Measurements from ENCODE around the gene N4BP2L2.

The N4BP2L2 gene

DNA sequence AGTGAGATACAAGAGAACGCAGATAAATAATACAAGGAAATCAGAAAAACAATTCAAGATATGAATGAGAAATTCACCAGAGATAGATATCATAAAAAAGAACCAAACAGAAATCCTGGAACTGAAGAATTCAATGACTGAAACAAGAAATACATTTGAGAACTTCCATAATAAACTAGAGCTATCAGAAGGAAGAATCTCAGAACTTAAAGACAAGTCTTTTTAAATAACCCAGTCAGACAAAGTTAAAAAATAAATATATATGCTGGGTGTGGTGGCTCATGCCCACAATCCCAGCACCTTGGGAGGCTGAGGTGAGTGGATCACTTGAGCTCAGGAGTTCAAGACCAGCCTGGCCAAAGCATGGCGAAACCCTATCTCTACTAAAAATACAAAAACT, 82.0 kb downstream of the N4BP2L2 start:
- no peak for DNase-seq

DNA sequence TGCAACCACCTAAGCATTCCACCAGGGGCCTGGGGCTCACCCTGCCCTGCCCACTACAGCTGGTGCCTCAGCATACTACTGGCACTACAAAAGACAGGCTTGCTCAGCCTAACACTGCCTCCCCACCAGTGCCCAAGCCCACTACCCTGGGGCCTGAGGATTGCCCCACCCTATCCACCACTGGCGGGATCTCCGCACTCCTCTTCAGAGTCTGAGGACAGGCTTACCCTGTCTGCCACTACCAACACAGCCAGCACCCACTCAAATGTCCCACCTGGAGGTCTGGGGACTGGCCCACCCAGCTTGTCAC, 83.0 kb downstream of the N4BP2L2 start:
- no peak for DNase-seq

DNA sequence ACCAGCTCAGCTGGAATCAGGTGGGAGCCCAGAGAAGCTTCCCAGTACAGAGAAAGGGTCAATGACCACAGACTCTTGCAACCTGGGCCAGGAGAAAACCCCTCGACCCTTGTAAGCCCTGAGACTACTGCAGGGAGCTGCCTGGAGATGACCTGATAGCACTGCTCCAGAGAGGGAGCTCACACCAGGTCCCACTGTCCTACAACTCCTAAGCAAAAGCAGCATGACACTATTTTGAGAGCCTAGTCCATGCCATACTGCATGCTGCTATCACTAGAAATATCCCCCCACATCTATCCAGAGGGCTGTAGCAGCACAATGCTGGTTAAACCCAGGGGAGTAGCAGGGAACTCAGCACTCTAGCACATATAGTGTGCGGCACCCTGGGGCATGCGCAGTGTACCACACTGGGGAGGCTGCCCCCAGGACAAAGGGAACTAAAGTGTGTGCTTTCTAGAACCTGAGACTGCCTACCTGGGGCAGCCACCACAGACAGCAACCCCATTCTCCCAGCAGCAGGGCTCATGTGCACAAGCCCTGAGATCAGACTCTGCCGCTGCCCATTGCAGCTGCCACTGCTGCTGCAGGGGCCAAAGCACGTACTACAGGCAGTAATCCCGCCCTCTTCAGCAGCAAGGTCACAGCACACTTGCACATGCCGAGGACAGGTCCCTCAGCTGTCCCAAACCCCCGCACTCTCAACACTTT, 83.6 kb downstream of the N4BP2L2 start:
- DNase-seq, result no peak

DNA sequence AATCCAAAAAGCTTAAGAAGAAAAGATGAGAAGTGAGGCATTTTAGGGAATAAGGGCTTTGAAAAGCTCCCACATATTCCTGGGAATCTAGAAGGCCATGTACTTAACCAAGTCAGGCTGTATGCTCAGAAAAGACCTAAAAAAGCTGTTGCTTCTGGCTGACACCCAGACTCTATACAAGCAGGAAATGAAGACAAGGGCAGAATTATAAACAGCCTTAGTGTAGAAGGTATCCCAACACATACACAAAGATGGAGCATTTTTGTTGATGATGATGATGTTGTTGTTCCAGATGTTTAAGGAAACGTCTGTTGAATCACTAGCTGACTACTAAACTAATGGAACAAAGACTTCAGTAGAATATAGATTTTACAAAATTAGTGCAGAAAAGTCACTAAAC, 84.6 kb downstream of the N4BP2L2 start:
- no peak for DNase-seq

DNA sequence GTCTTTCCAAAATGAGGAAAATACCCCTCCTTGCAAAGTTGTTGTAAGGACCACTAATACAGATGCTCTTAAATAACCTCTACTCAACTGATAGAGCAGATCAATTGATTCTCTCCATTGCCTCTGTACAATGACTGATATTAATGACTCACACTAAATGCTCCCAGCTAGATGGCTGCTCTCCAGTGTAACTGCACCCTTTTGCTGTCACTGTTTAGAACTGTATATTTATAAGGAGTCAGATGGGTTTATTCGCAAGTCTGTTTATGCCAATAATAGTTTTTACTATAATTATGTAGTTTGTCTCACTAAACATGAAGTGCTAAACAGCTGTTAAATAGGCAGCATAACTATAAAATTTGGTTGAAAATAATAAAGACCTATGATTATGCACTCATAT, 89.6 kb downstream of the N4BP2L2 start:
- no peak for DNase-seq

DNA sequence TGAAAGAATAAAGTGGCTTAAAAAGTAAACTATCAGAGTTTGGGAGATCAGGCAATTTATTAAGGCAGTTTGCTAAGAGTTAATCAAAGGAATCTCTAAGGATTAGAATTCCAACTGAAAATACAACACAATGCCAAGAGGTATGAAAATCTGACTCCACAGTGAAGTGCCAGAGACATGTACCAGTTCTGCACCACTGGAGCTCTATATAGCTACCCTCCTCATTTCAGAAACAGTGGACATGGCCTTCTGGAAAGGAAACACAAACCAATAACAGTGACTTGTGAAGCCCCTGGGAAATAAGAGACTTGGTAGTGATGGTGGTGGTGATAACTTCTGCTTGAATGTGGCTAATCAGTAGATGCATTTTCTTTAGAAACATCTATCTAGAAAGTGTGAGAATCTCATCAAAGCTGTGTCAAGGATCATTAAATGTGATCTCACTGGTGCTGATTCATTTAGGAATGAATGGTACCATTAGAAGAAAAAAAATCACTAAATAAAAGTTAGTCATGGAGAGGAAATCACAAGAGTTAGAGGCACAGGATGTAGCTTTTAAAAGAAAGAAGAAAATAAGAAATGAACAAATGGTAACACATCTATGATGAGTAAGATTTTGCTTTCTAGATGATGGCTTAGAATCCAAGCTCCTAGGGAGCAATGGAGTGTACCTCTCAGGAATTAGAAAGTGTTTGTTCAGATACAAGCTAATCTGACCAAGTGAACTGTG, 90.5 kb downstream of the N4BP2L2 start:
- no peak for DNase-seq

DNA sequence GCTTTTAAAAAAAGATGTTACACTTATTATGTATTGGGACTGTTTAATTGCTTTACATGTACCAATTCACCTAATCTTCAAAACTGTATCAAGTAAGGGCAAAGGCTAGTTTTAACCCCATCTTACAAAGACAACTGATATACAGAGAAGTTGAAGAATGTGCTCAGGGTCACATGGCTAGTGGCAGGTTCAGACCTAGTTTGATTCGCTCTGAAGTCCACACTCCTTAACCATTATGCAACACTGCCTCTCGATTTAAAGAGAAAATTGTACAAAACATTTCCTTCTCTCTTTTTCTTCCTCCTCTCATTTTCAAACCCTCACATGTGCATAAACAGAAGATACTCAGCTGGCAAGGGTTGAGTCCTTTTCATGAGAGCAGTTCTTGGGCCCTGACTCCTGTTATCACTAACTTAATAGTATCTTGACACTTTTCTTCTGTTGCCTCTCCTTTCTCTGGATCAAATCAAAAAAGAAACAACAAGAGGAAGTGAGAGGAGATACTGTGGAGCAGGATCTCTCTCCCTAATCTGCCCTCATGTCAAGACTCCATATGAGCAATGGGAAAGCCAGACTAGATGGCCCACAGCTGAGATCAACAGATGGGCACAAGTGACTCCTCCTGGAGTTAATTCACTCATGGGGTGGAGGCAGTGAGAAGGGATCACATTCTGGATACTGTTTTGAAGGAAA, 91.7 kb downstream of the N4BP2L2 start:
- no peak for DNase-seq

DNA sequence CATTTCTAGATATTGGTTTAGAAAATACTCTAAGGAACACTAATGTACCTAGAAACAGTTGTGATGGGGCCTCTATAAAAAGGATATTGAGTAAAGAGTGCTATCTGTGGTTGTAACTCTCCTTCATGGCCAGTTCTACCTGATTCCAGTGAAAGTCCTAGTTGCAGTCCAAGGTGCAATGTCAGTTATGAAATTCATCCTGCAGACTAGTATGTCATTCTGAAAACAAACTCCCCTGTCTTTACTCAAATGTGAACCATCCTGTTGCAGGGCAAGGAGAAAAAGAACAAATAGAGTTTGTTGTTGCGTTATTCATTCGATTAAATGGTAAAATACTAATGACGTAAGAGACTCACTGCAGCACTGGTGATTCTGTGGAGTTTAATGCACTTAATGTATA, 92.4 kb downstream of the N4BP2L2 start:
- DNase-seq, result no peak

DNA sequence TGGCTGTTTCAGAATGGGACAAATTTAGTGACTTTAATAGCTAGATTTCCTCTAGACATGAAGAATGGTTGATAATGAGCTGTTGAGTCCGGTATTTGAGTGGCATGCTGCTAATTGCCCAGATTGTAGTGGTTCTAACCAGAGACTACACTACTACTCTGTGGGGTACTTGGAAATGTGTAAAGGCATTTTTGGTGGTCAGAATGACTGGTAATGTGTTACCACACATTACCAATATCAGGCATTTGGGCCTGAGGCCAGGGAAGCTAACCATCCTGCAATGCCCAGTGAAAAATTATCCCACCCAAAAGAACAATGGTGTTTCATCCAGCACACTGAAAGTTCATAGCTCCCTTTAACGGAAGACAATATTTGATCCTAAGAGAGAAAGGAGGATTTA, 93.1 kb downstream of the N4BP2L2 start:
- DNase-seq, result no peak

DNA sequence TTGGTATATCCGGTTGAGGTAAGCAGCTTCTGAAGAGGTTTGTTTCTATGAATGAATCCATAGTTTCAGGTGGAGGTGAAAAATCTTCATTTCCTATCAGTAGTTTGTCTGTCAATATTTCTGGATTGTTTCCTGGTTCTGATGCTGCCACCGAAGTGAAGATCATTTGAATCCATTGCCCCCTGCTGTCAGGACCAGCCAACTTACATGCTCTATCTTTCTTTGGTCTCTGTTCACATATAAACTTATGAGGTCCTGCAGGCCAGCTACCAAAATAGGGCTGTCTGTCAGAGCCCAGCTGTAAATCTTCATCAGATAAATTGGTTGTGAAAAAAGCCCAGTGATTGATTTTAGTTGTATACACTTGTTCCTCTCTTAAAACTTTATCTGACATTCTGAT, 95.5 kb downstream of the N4BP2L2 start:
- DNase-seq, result peak in 1 of 2 experiments; percentile 20

DNA sequence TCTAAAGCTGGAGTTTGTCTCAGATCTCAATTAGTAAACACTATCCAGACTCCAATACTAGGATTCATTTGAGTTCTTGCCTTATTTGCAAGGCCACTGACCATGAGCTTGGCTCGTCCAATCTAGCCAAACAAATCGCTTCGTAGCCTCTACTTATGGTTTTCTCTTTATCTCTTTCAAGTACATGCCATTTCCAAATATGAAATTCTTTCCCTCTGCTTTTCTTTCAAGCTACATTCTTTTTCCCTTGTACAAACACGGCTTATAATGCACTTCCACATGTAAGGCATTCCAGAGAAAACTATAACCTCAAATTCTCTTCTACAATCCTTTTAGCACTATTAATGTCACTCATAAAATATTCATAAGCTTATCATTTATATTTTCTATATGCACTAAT, 99.7 kb downstream of the N4BP2L2 start:
- no peak for DNase-seq

DNA sequence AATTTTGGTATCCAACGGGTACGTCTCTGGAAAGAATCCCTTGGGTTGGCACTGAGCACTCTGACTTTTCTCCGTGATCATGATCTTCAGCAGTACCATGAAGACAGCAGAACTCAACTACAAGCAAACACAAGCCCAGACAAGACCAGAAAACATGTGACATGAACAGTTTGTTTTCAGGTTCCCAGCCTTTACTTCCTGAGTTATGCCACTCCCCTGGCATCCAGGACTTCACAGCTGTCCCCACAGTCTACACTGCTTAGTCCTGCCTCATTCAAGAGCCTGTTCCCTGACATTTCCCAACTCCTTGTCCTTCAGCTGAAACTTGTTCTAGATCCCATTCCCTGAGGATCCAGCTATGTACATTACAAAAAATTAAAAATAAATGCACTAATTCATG, 105.7 kb downstream of the N4BP2L2 start:
- no peak for DNase-seq

DNA sequence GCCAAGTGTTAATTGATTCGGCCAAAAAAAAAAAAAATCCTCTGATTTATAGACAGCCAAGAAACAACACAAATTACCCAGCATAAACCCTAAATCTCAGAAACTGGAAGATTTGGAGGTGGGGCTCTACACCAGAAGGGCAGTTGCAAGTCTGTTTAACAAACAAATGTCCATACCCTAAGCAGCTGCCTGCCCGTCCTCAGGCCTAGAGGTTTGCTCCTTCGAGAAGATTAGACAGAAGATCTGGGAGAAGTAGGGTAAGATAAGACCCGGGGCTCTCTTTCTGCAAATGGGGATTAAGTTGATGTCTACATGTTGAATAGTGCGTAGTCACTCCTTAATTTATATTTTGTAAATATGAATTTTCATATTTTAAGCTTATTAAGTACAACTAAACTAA, 107.2 kb downstream of the N4BP2L2 start:
- DNase-seq, result no peak

DNA sequence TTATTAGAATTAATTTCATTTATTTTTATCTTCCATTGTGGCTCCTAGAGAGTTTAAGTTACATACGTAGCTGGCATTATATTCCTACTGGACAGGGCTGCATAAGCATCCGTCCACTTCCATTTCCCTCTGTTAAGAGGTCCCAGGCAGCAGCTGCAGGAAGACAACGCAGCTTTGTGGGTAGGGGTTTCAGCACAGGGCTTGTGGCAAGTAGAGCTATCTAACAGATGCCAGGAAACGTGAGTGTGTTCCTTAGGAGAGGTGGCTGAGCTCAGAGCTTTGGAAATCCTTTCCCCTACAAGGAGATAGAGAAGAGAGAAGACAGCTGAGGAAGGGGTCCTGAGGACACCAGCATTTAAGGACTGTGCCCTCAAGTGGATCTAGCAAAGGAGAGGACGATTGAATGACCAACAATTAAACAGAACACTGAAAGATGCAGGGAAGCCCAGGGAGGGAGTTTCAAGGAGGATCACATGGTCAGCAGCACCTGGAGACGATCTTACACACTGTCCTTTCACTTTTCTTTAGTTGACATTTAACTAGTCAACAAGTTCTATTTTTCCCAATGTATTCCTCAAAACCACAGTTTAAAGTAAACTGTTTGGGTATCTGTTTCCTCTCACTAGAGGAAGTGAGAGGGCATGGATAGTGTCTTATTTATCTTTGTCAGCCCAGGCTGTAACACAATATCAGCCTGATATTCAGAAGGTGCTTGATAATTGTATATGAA, 108.4 kb downstream of the N4BP2L2 start:
- no peak for DNase-seq

DNA sequence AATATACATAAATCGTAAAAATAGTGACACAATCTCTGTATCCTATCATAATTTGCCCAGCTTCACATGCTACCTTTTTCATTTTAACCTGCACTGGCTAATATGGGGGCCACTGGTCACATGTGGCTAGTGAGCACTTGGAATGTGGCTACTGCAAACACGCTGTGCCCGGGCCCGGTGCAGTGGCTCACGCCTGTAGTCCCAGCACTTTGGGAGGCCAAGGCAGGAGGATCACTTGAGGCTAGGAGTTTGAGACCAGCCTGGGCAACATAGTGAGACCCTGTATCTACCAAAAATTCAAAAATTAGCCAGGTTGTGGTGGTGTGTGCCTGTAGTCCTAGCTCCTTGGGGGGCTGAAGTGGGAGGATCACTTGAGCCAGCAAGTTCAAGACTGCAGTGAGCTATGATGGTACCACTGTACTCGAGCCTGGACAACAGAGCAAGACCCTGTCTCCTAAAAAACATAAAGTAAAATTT, 109.1 kb downstream of the N4BP2L2 start:
- DNase-seq, result no peak

DNA sequence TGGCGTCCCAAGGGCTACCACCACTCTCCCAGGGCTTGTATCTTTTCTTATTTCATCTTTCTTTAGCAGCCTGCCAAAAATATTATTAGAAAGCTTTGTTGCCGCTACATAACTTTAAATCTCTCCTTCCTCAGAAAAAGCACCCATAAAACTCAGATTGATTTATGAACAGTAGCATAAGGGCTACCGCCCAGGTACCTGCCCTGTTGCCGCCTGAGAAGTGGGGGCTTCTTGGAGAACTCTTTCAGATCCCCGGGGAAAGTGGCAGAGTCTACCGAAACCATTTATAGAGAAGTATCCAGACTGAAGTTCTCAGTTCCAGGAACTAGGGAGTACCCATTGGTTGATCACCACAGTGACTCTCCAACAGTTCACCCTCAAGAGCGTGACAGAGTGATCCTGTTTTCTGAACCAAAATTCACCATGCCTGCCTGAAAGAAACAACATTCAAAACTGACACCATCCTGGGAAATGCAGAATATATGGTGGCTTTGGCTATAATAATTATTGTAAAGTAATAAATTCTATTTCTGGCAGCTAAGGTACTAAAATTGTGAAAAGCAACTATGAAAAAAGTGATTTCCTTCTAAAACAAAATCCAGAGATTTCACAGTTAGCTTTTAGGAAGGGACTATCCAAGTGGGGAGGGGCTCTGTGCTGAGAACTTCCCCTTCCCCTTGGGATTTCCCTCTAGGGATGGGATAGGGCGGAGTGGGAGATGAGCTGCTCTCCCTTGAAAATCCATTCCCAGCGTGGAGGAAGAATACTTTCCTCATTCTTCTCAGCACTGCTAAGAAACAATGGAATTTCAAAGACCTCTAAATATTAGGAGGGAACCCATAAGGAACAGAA, 109.8 kb downstream of the N4BP2L2 start:
- no peak for DNase-seq

DNA sequence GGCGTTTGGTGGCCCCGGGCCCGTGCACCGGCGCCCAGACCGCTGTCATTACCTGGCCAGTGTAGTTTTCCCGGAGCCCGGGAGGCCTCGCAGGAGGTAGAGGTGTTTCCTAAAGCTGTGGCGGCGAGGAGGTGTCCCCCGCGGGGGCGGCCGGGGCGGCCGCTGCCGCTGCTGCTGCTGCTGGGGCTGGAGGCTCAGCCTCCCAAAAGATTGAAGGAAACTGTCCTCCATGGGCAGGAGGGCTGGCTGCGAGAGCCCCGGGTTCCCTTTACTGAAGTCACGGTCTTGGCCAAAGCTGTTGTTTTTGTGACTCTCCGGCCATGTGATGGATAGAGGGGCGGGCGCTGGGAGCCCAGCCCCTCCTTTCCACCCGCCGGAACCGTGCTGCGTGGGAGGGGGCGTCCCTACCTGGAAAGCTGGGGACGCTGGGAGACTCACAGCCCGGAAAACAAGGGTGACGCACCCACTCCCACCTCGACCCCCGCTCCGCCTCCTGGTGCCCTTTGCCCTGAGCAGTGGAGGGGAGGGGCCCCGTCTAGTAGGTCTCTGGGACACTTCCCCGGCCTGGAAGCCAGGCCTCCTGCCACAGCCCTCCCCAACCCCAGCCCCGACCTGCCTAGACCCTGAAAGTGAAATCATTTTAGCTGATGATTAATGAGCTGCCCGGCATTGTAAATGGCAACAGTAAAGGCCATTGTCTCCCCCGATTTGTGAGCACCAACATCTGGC, 110.6 kb downstream of the N4BP2L2 start, which contains the start of gene N4BP2L1:
Gene N4BP2L1, minus strand, starts transcription at position 279 of the 729 bp plus-strand sequence. Its CDS starts 48 bp downstream, at position 231.
- DNase-seq, result peak; percentile 18 to 46

DNA sequence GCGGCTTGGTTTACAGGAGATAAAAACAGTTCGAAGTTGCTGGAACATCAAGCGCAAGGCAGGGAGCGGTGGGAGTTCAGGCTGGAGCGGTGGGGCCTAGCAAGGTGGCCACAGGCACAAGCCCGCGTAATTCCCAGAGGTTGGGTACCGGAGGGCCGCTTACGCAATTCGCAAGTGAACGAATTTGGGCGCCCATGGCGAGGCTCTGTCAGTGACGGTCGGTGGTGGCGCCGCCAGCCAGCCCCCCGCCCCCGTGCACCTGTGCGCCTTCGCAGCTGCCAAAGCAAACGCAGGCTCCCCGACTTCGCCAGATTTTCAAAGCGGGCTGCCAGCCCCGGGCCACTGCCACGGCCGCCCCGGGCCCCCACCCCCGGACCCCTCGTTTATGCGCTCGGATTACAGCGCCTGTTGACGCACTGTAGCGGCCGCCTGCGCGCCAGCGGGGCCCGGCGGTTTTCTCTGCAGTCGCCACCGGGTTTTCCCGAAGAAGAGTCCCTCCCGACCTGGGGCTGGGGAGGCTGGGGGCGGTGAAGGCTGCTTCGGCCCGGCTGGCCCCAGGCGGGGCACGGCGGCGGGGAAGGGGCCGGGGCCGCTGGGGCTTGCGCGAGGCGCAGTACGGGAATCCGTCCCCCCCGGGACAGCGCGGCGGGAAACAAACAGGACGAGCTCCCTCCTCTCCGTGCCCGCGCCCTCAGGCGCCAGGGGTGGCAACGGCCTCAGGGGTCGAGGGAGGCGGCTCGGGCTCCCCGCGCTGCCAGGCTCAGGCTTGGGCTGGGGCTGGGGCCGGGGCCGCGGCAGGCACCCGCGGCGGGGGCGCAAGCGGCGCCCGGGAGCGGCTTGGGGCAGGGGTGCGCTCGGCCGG, 111.4 kb downstream of the N4BP2L2 start:
- DNase-seq, result peak in 1 of 2 experiments; percentile 44

DNA sequence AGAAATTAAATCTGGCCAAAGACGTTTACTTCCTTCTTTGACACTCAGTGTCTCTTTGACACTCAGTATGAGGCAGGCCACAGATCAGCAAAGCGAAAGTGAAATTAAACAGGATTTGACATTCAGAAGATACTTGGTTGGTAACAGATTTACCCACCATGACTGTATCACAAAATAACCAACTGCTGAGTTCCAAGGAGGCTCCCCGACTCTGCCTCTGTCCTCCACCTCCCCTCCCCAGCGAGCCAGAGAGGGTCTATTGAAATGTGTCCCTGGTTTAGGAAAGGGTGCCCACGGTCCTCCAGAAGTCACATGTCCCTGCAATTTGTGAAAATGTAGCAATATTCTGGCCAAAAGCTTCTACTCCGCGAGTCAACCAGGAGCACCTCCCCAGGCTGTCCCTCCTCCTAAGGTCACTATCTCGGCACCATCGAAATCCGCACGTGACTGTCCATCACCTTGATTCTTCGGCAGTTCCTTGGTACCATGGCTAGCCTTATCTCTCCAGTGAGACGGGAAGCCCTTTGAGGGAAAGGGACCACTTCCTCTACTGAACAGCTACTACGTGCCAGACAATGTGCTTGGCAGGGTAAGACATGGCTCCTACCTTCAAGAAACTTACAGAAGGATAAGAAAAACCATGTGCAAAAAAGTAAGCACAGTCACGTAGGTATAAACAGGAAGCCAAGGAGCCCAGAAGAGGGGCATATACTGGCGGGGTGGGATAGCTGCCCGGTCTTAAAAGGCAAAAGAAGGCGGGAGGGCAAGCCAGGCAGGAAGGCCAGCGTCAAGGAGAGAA, 112.2 kb downstream of the N4BP2L2 start:
- no peak for DNase-seq

DNA sequence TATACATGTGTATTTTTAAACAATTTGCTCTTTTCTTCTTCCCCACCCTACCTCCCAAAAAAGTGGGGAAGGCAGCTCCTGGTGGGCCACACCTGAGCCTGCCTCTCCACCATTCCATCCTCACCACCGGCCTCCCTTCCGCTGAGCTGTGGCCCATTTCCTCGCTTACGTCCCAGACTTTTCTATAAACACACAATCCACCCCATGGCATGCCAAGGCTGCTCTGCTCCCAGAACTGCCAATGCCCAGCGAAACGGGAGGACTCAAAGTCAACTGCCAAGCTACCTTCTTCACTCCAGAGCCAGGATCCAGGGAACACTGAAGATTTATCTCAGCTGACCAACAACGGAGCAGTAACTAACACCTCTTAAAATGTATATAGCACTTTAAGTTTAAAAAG, 113.4 kb downstream of the N4BP2L2 start:
- DNase-seq, result no peak
